Sigmoid colon (tissue), 7 donors: Measurements from ENCODE around the gene SENP2. TPM values are rescaled to one million over a fixed set of nuclear protein-coding genes. Genes with fewer than 3 reads are reported as not detected.
A peak's percentile ranks its signal among the peaks of the same experiment; 100 is the strongest.

Experiments
- DNase-seq: peaks from one replicate; pipeline ENCODE4 v3.0.0-alpha.2; 2019
- H3K27ac ChIP-seq, 4 donors: fragments of 200-600 bp; sonication (generic); one replicate each; pipeline ENCODE4 v1.5.1; 2016 to 2019; ENCODE audit warnings: mild to moderate bottlenecking in 1 of 4
- H3K27me3 ChIP-seq, 3 donors: fragments of 200-600 bp; sonication (generic); one replicate each; pipeline ENCODE4 v1.5.1; 2019; ENCODE audit warnings: mild to moderate bottlenecking in 1 of 3
- H3K36me3 ChIP-seq, 4 donors: fragments of 200-600 bp; sonication (generic); one replicate each; pipeline ENCODE4 v1.5.1; 2016 to 2019
- H3K4me1 ChIP-seq, 4 donors: fragments of 200-600 bp; sonication (generic); one replicate each; pipeline ENCODE4 v1.5.1; 2017 to 2019
- H3K4me3 ChIP-seq, 4 donors: fragments of 200-600 bp; sonication (generic); one replicate each; pipeline ENCODE4 v1.5.1; 2017 to 2019; ENCODE audit warnings: mild to moderate bottlenecking in 2 of 4, moderate library complexity in 1 of 4
- H3K9me3 ChIP-seq, 4 donors: fragments of 200-600 bp in 3 of 4; sonication (generic) in 3 of 4; one replicate each; pipeline versions ENCODE4 v1.5.1 to v1.6.1; 2013 to 2019
- EP300 ChIP-seq, 4 donors: sonication (generic); formaldehyde crosslinking; IDR thresholded peaks; one replicate each; pipeline ENCODE4 v1.6.1; 2017; ENCODE audit warnings: antibody characterized with exemption in 4 of 4
- POLR2A ChIP-seq, 2 donors: fragments of 450-650 bp; IDR thresholded peaks; one replicate each; pipeline ENCODE4 v1.6.1; 2016; ENCODE audit warnings: antibody characterized with exemption in 2 of 2, mild to moderate bottlenecking in 2 of 2, moderate library complexity in 2 of 2
- POLR2AphosphoS5 ChIP-seq, 4 donors: sonication (generic); formaldehyde crosslinking; IDR thresholded peaks; one replicate each; pipeline ENCODE4 v1.6.1; 2017; ENCODE audit warnings: antibody characterized with exemption in 4 of 4
- WGBS, 2 donors: extraction: QIAGEN DNeasy Blood & Tissue Kit; methylation state at CpG; one replicate each; pipeline ENCODE4 v1.1.7; 2013; 5-methylcytosine and 5-hydroxymethylcytosine counted together
- intact Hi-C: fragments of 100-400 bp; cut with DNase I; formaldehyde crosslinking; loops from one replicate; pipeline ENCODE4 v1.15.1; 2023
- polyA plus RNA-seq, 3 donors: library from polyadenylated mRNA; stranded (reverse); fragments of 200-250 nt; gene quantifications; one replicate each; pipeline ENCODE4 v1.2.3, GENCODE V29; 2013
- total RNA-seq, 4 donors: library from RNA; depleted of rRNA; stranded (reverse); fragments of >200 nt; gene quantifications; one replicate each; pipeline ENCODE4 v1.1.0, GENCODE V29; 2016
- TF ChIP-seq, protein P1 (sequence below), 4 experiments: fragments of 450-650 bp in 3 of 4; fragments of 200-600 bp in 1 of 4; IDR thresholded peaks; one replicate each; pipeline ENCODE4 v1.5.1; 2016 to 2019; ENCODE audit warnings: antibody characterized with exemption in 4 of 4, mild to moderate bottlenecking in 3 of 4, moderate library complexity in 2 of 4
- donor health status: healthy with polysubstance abuse.
- donor health status: Bipolar disorder and iron deficiency.
- donor health status: healthy.

Gene SENP2
- total and polyA plus RNA-seq, 7 donors, result 9.0 to 28.5 (median 24.8) TPM

- no peaks in the 10 kb centered on the region for H3K9me3 ChIP-seq
- no peak overlapping the region for H3K4me3 ChIP-seq
- no peak for TF ChIP-seq EP300 (IDR thresholded peaks at IDR 0.05)
- TF ChIP-seq POLR2A (IDR thresholded peaks at IDR 0.05), result no peak
- TF ChIP-seq, protein P1, sequence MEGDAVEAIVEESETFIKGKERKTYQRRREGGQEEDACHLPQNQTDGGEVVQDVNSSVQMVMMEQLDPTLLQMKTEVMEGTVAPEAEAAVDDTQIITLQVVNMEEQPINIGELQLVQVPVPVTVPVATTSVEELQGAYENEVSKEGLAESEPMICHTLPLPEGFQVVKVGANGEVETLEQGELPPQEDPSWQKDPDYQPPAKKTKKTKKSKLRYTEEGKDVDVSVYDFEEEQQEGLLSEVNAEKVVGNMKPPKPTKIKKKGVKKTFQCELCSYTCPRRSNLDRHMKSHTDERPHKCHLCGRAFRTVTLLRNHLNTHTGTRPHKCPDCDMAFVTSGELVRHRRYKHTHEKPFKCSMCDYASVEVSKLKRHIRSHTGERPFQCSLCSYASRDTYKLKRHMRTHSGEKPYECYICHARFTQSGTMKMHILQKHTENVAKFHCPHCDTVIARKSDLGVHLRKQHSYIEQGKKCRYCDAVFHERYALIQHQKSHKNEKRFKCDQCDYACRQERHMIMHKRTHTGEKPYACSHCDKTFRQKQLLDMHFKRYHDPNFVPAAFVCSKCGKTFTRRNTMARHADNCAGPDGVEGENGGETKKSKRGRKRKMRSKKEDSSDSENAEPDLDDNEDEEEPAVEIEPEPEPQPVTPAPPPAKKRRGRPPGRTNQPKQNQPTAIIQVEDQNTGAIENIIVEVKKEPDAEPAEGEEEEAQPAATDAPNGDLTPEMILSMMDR (IDR thresholded peaks at IDR 0.05), result no peak
- TF ChIP-seq POLR2AphosphoS5 (IDR thresholded peaks at IDR 0.05), result no peak
- no peaks in the 10 kb centered on the region for H3K27me3 ChIP-seq
- H3K36me3 ChIP-seq, result peaks cover 33 to 97% (median 54%) of the 10 kb centered on the region in 4 donors
- intact Hi-C loops, result no loop called here
- H3K27ac ChIP-seq, result no peak overlapping the region
- H3K4me1 ChIP-seq, result no peaks in the 10 kb centered on the region
- WGBS, 2 donors, result 81 to 83% methylated on average over 6 of the region's 6 CpGs
- no peak for DNase-seq
Measured at GRCh38 chr3:185613016-185613415, 26.9 kb downstream of the SENP2 start.

DNA sequence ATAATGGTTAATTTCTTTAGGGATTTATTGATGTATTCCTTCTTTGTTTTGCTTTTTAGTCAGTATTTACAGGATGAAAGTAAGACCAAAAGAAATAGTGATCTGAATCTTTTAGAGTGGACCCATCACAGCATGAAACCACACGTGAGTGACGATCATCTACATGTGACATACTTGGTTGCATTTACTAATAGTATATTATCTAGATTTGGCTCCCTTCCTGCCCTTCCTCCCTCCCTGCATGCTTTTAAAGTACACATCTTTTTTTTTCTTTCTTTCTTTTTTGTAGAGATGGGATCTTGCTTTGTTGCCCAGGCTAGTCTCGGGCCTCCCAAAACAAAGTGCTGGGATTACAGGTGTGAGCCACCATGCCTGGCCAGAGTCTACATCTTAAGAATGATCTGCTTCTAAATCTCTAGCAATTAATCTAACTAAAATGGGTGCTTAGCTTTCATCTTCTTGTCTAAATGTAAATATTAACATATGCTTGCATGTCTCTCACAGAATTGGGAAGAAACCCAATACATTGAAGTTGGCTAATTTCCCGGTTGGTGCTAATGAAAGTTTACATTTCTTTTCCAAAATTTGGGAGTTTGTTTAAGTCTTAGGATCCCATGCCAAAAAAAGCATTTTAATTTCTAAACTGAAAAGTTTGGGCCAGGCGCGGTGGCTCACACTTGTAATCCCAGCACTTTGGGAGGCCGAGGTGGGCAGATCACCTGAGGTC lies 38.0 kb downstream of the SENP2 start:
- H3K27me3 ChIP-seq, result no peaks in the 10 kb centered on the region
- no peak for DNase-seq
- no peaks in the 10 kb centered on the region for H3K9me3 ChIP-seq
- H3K27ac ChIP-seq, result no peak overlapping the region
- 80 to 92% methylated on average over 7 of the region's 7 CpGs for WGBS, 2 donors
- intact Hi-C loops, result no loop called here
- H3K4me3 ChIP-seq, result no peak overlapping the region
- no peaks in the 10 kb centered on the region for H3K4me1 ChIP-seq
- peaks cover 0 to 97% (median 54%) of the 10 kb centered on the region in 4 donors for H3K36me3 ChIP-seq
- TF ChIP-seq POLR2AphosphoS5 (IDR thresholded peaks at IDR 0.05) (no peak), EP300 (IDR thresholded peaks at IDR 0.05) (no peak), POLR2A (IDR thresholded peaks at IDR 0.05) (no peak)
- TF ChIP-seq, protein P1 (IDR thresholded peaks at IDR 0.05), result no peak

DNA sequence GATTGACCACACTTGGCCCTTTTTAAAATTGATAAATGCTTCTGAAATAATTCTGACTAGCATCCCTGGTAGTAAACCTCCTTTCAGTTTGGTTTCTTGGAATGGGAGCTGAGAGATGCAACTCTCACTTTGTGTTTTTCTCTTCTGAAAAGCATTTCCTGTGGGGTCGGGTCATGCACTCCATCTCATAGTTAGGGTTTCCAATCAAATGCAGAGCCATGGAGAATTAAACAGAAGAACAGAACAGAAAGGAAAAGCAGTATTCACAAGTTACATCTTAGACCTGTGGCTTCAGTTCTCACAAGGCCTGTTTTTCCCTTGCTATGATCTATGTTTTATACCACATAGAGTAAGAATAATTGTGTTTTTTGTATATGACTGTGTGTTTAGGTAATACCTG lies 39.7 kb downstream of the SENP2 start:
- 68 to 93% methylated on average over 1 of the region's 1 CpG for WGBS, 2 donors
- Histone ChIP-seq H3K9me3 (no peaks in the 10 kb centered on the region), H3K4me1 (peaks cover 0 to 11% (median 10%) of the 10 kb centered on the region in 4 donors), H3K27ac (no peak overlapping the region), H3K4me3 (no peak overlapping the region), H3K36me3 (peaks cover 0 to 88% (median 46%) of the 10 kb centered on the region in 4 donors), H3K27me3 (no peaks in the 10 kb centered on the region)
- DNase-seq, result no peak
- intact Hi-C loops, result no loop called here
- no peak for TF ChIP-seq EP300 (IDR thresholded peaks at IDR 0.05)
- TF ChIP-seq, protein P1 (IDR thresholded peaks at IDR 0.05), result no peak
- no peak for TF ChIP-seq POLR2A (IDR thresholded peaks at IDR 0.05)
- no peak for TF ChIP-seq POLR2AphosphoS5 (IDR thresholded peaks at IDR 0.05)

- intact Hi-C loops, result no loop called here
- no peaks in the 10 kb centered on the region for H3K27me3 ChIP-seq
- peak overlapping the region in 3 of 4 donors; percentile 3 to 53 (median 47) for H3K27ac ChIP-seq
- H3K4me3 ChIP-seq, result no peak overlapping the region
- peaks cover 0 to 11% (median 10%) of the 10 kb centered on the region in 4 donors for H3K4me1 ChIP-seq
- DNase-seq, result no peak
- peaks cover 0 to 56% (median 29%) of the 10 kb centered on the region in 4 donors for H3K36me3 ChIP-seq
- H3K9me3 ChIP-seq, result no peaks in the 10 kb centered on the region
- WGBS, 2 donors, result 9 to 59% methylated on average over 4 of the region's 4 CpGs
- no peak for TF ChIP-seq POLR2AphosphoS5 (IDR thresholded peaks at IDR 0.05)
Measured at GRCh38 chr3:185629554-185630181, 43.6 kb downstream of the SENP2 start.

DNA sequence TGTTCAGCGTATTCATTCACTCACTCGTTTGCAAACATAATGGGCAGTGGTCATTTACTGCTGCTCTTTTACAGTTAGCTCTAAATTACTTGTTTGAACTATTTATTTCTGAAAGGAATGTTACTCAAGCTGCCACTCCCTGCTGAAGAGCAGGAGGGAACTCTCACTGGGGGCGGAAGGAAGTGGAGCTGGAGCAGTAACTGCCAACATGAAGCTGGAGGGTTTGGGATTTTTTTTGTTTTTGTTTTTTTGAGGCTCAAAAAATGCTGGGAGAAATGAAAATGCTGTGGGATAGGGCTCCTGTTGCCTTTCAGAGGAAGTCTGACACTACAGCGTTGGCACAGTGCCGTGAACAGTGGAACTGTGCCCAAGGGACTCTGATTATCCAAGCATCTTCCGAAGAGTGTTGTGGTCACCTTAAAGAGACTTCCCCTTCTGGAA lies 44.1 kb downstream of the SENP2 start:
- H3K27ac ChIP-seq, result peak overlapping the region in 3 of 4 donors; percentile 3 to 53 (median 47)
- H3K27me3 ChIP-seq, result no peaks in the 10 kb centered on the region
- intact Hi-C loops, result no loop called here
- H3K4me3 ChIP-seq, result no peak overlapping the region
- peaks cover 0 to 11% (median 10%) of the 10 kb centered on the region in 4 donors for H3K4me1 ChIP-seq
- WGBS, 2 donors, result 12 to 44% methylated on average over 6 of the region's 6 CpGs
- no peaks in the 10 kb centered on the region for H3K9me3 ChIP-seq
- DNase-seq, result no peak
- H3K36me3 ChIP-seq, result peaks cover 0 to 50% (median 29%) of the 10 kb centered on the region in 4 donors
- TF ChIP-seq, protein P1 (IDR thresholded peaks at IDR 0.05), result no peak
- TF ChIP-seq POLR2A (IDR thresholded peaks at IDR 0.05) (no peak), POLR2AphosphoS5 (IDR thresholded peaks at IDR 0.05) (no peak), EP300 (IDR thresholded peaks at IDR 0.05) (no peak)
